Measurements from ENCODE around the gene TSG101.

TSG101 gene

GRCh38 chr11:18492888-18493287 is 33.9 kb downstream of the TSG101 start:
- DNase-seq: peak; percentile 2

GRCh38 chr11:18491924-18492323 is 34.8 kb downstream of the TSG101 start:
- no peak for DNase-seq

- no peak for DNase-seq
These were observed 35.8 kb downstream of the TSG101 start for GRCh38 chr11:18490736-18491485.

GRCh38 chr11:18490319-18490718 is 36.4 kb downstream of the TSG101 start:
- no peak for DNase-seq

GRCh38 chr11:18485913-18486528 is 40.7 kb downstream of the TSG101 start:
- DNase-seq: no peak

- no peak for DNase-seq
These were observed 47.7 kb downstream of the TSG101 start for GRCh38 chr11:18479063-18479462.

- no peak for DNase-seq
These were observed 54.2 kb downstream of the TSG101 start for GRCh38 chr11:18472587-18472986.

- no peak for DNase-seq
These were observed 54.7 kb downstream of the TSG101 start for GRCh38 chr11:18471995-18472394.

GRCh38 chr11:18468961-18469360 is 57.8 kb downstream of the TSG101 start:
- DNase-seq: no peak

GRCh38 chr11:18468059-18468458 is 58.7 kb downstream of the TSG101 start:
- DNase-seq: no peak

GRCh38 chr11:18466402-18466801 is 60.3 kb downstream of the TSG101 start:
- DNase-seq: no peak

- no peak for DNase-seq
These were observed 63.3 kb downstream of the TSG101 start for GRCh38 chr11:18463439-18463838.

- DNase-seq: no peak
These were observed 64.8 kb downstream of the TSG101 start for GRCh38 chr11:18461909-18462308.

GRCh38 chr11:18459634-18460033 is 67.1 kb downstream of the TSG101 start:
- no peak for DNase-seq

GRCh38 chr11:18457450-18457849 is 69.3 kb downstream of the TSG101 start:
- DNase-seq: no peak

- no peak for DNase-seq
These were observed 70.9 kb downstream of the TSG101 start, which contains the start of gene LDHAL6A for GRCh38 chr11:18455686-18456372. Gene LDHAL6A (plus strand): TSS chr11:18455856. CDS start chr11:18456681, 825 bp downstream.

GRCh38 chr11:18452927-18453326 is 73.8 kb downstream of the TSG101 start:
- no peak for DNase-seq

GRCh38 chr11:18449251-18449650 is 77.5 kb downstream of the TSG101 start:
- no peak for DNase-seq

GRCh38 chr11:18438691-18439090 is 88.1 kb downstream of the TSG101 start:
- no peak for DNase-seq
